ENCODE data around the gene LSR. TPM values are rescaled to one million over a fixed set of nuclear protein-coding genes. Genes with fewer than 3 reads are reported as not detected.

The LSR gene
- total RNA-seq, 2 experiments from 2014 or later: 25.5 to 25.9 TPM

GRCh38 chr19:35314031-35314430 is 65.2 kb downstream of the LSR start:
- ChIA-PET POLR2A (no interaction called here), CTCF (interaction anchor here (1.7 to 1.8 kb wide), 2 partner anchors 181 to 196 kb away, joined by 4 to 5 read pairs; no protein-coding TSS in a partner anchor)

GRCh38 chr19:35314858-35315470 is 66.2 kb downstream of the LSR start:
- H3K4me1 Mint-ChIP-seq (ENCODE audit: low read depth): peaks cover 13% of the 10 kb centered on the region
- ChIA-PET POLR2A (no interaction called here), CTCF (interaction anchor here (0.6 to 1.8 kb wide), 3 partner anchors 8 to 195 kb away, joined by 3 to 5 read pairs (median 4); no protein-coding TSS in a partner anchor)
- no peak for DNase-seq
- H3K4me3 Mint-ChIP-seq: no peak overlapping the region
- no peak for ATAC-seq
- H3K36me3 Mint-ChIP-seq (ENCODE audit: low read depth): no peaks in the 10 kb centered on the region
- no peaks in the 10 kb centered on the region for H3K9me3 Mint-ChIP-seq (ENCODE audit: insufficient read depth)
- H3K27me3 Mint-ChIP-seq (ENCODE audit: low read depth): no peaks in the 10 kb centered on the region
- H3K27ac Mint-ChIP-seq: no peak overlapping the region

More at GRCh38 chr19:35314031-35314430, 65.2 kb downstream of the LSR start:
- Mint-ChIP-seq H3K9me3 (ENCODE audit: insufficient read depth) (no peaks in the 10 kb centered on the region), H3K27me3 (ENCODE audit: low read depth) (no peaks in the 10 kb centered on the region), H3K36me3 (ENCODE audit: low read depth) (no peaks in the 10 kb centered on the region), H3K4me1 (ENCODE audit: low read depth) (peaks cover 12% of the 10 kb centered on the region), H3K4me3 (no peak overlapping the region), H3K27ac (no peak overlapping the region)
- no peak for ATAC-seq
- no peak for DNase-seq

- DNase-seq: no peak
- Mint-ChIP-seq H3K4me1 (ENCODE audit: low read depth) (peaks cover 8% of the 10 kb centered on the region), H3K36me3 (ENCODE audit: low read depth) (no peaks in the 10 kb centered on the region), H3K4me3 (no peak overlapping the region), H3K27me3 (ENCODE audit: low read depth) (no peaks in the 10 kb centered on the region), H3K9me3 (ENCODE audit: insufficient read depth) (no peaks in the 10 kb centered on the region), H3K27ac (no peak overlapping the region)
- POLR2A ChIA-PET: no interaction called here
- CTCF ChIA-PET: no interaction called here
- no peak for ATAC-seq
These were observed 67.1 kb downstream of the LSR start for GRCh38 chr19:35315883-35316282.

DNA sequence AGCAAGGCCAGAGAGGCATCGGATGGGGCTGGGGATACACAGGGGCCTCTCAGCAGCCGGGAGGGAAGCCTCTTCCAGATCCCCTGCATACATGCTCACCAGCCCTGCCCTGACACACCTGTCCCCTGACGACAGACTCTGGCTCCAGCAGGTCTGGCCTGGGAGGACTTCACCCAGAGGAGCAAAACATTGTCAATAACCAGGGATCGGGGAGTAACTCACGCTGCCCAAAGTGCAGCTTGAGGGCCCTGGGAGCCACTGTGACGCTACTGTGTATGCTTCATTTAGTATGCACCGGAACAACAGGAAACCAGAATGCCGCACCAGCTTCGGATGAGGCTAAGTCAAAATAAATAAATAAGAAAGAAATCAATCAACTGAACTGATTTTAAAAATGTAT is 67.8 kb downstream of the LSR start:
- DNase-seq: no peak
- no peak overlapping the region for H3K27ac Mint-ChIP-seq
- peaks cover 8% of the 10 kb centered on the region for H3K4me1 Mint-ChIP-seq (ENCODE audit: low read depth)
- POLR2A ChIA-PET: no interaction called here
- no peak for ATAC-seq
- H3K4me3 Mint-ChIP-seq: no peak overlapping the region
- no peaks in the 10 kb centered on the region for H3K36me3 Mint-ChIP-seq (ENCODE audit: low read depth)
- H3K27me3 Mint-ChIP-seq (ENCODE audit: low read depth): peaks cover 1% of the 10 kb centered on the region
- CTCF ChIA-PET: no interaction called here
- no peaks in the 10 kb centered on the region for H3K9me3 Mint-ChIP-seq (ENCODE audit: insufficient read depth)

Other genes starting within 250 kb of the LSR start
- gene GRAMD1A, start 248.7 kb upstream of the LSR start, total RNA-seq: 10 to 100 TPM; 76.2 to 81.8 TPM
- gene SCN1B, start 218.5 kb upstream of the LSR start, total RNA-seq: under 1 TPM; 0.37 to 0.57 TPM
- not detected for gene HPN, start 207.3 kb upstream of the LSR start, total RNA-seq
- not detected for gene FXYD3, start 133.2 kb upstream of the LSR start, total RNA-seq
- under 1 TPM; 0.13 TPM for gene LGI4, start 113.9 kb upstream of the LSR start, total RNA-seq
- 1 to 10 TPM; 1.3 to 1.4 TPM for gene FXYD1, start 110.2 kb upstream of the LSR start, total RNA-seq
- 1 to 10 TPM; 4.1 to 5.2 TPM for gene FXYD7, start 105.7 kb upstream of the LSR start, total RNA-seq
- gene FXYD5, start 94.3 kb upstream of the LSR start, total RNA-seq: 100 to 1,000 TPM; 338 to 384 TPM
- not detected for gene FAM187B, start 20.3 kb upstream of the LSR start, total RNA-seq
- gene USF2, start 20.0 kb downstream of the LSR start, total RNA-seq: 100 to 1,000 TPM; 125 to 138 TPM
- gene HAMP, start 33.5 kb downstream of the LSR start, total RNA-seq: under 1 TPM; 0.50 to 0.63 TPM
- under 1 TPM in 1 of 2 experiments, not detected in 1; 0.26 TPM for gene MAG, start 43.2 kb downstream of the LSR start, total RNA-seq
- under 1 TPM; 0.52 to 0.63 TPM for gene CD22, start 80.2 kb downstream of the LSR start, total RNA-seq
- not detected for gene FFAR1, start 98.9 kb downstream of the LSR start, total RNA-seq
- not detected for gene FFAR3, start 109.5 kb downstream of the LSR start, total RNA-seq
- not detected for gene GPR42, start 122.1 kb downstream of the LSR start, total RNA-seq
- gene FFAR2, start 199.3 kb downstream of the LSR start, total RNA-seq: not detected
- gene KRTDAP, start 241.5 kb downstream of the LSR start, total RNA-seq: not detected

Measured in activated CD8-positive, alpha-beta T cell treated with anti-CD3 and anti-CD28 coated beads, Interleukin-2, amount 10 ng/mL, durations not matched to agents 7 days and 5 days (primary cell).